Uterus (tissue), 4 donors: ENCODE measurements around the gene TLN1. TPM values are rescaled to one million over a fixed set of nuclear protein-coding genes. Genes with fewer than 3 reads are reported as not detected.

ENCODE experiments used
- DNase-seq, 2 donors: peaks; one replicate each; pipeline ENCODE4 v3.0.0-alpha.2; 2019 to 2020
- H3K27ac ChIP-seq, 2 donors: fragments of 200-600 bp; sonication (generic); 1 replicate in 1 of 2; 2 replicates in 1 of 2; pipeline ENCODE4 v1.5.1; 2016 to 2018
- H3K27me3 ChIP-seq, 2 donors: fragments of 200-600 bp; sonication (generic); one replicate each; pipeline ENCODE4 v1.5.1; 2018 to 2019; ENCODE audit warnings: control low read depth in 1 of 2
- H3K36me3 ChIP-seq, 2 donors: fragments of 200-600 bp; sonication (generic); one replicate each; pipeline ENCODE4 v1.5.1; 2019; ENCODE audit warnings: control low read depth in 1 of 2
- H3K4me1 ChIP-seq, 2 donors: fragments of 200-600 bp; sonication (generic); one replicate each; pipeline ENCODE4 v1.5.1; 2018 to 2019; ENCODE audit warnings: control low read depth in 1 of 2
- H3K4me3 ChIP-seq, 2 donors: fragments of 200-600 bp; sonication (generic); 1 replicate in 1 of 2; 2 replicates in 1 of 2; pipeline ENCODE4 v1.5.1; 2018 to 2019; ENCODE audit warnings: mild to moderate bottlenecking in 1 of 2
- H3K9me3 ChIP-seq, 2 donors: fragments of 200-600 bp; sonication (generic); one replicate each; pipeline ENCODE4 v1.5.1; 2019; ENCODE audit warnings: control low read depth in 1 of 2
- CTCF ChIP-seq, 4 experiments: fragments of 200-600 bp in 2 of 4; fragments of 450-650 bp in 2 of 4; sonication (generic) in 2 of 4; IDR thresholded peaks; one replicate each; pipeline ENCODE4 v1.5.1; 2016 to 2019; ENCODE audit warnings: antibody characterized with exemption in 4 of 4, mild to moderate bottlenecking in 2 of 4, moderate library complexity in 1 of 4
- POLR2A ChIP-seq, 2 donors: fragments of 450-650 bp; IDR thresholded peaks; one replicate each; pipeline ENCODE4 v1.6.1; 2016; ENCODE audit warnings: antibody characterized with exemption in 2 of 2, mild to moderate bottlenecking in 1 of 2, moderate library complexity in 1 of 2
- intact Hi-C: fragments of 100-400 bp; cut with DNase I; formaldehyde crosslinking; loops from one replicate; pipeline ENCODE4 v1.15.1; 2023; ENCODE audit warnings: low total_unique reads
- total RNA-seq, 4 donors: library from RNA; depleted of rRNA in 3 of 4; stranded (reverse); fragments of >200 nt in 3 of 4; gene quantifications; one replicate each; pipeline versions ENCODE4 v1.1.0 to v1.2.4, GENCODE V29; 2014 to 2023
- donor health status: DM: yes; HTN: yes; CAD: no.

TLN1 gene
- total RNA-seq, 4 donors from 2014 or later: 202 to 540 (median 281) TPM

GRCh38 chr9:35669331-35670145, 62.5 kb downstream of the TLN1 start:
- intact Hi-C loops: no loop called here
- H3K36me3 ChIP-seq: no peaks in the 10 kb centered on the region
- no peaks in the 10 kb centered on the region for H3K27me3 ChIP-seq
- no peak for DNase-seq
- H3K9me3 ChIP-seq: no peaks in the 10 kb centered on the region
- no peaks in the 10 kb centered on the region for H3K4me1 ChIP-seq
- H3K4me3 ChIP-seq: no peak overlapping the region
- TF ChIP-seq POLR2A (IDR thresholded peaks at IDR 0.05): no peak
- TF ChIP-seq CTCF (IDR thresholded peaks at IDR 0.05): no peak
- H3K27ac ChIP-seq: no peak overlapping the region

- Histone ChIP-seq H3K4me3 (no peak overlapping the region), H3K4me1 (no peaks in the 10 kb centered on the region), H3K36me3 (no peaks in the 10 kb centered on the region), H3K27ac (no peak overlapping the region), H3K27me3 (no peaks in the 10 kb centered on the region), H3K9me3 (no peaks in the 10 kb centered on the region)
- no peak for DNase-seq
- TF ChIP-seq POLR2A (IDR thresholded peaks at IDR 0.05) (no peak), CTCF (IDR thresholded peaks at IDR 0.05) (no peak)
- intact Hi-C loops: no loop called here
Observed at GRCh38 chr9:35667939-35668338, 64.1 kb downstream of the TLN1 start.

- H3K36me3 ChIP-seq: no peaks in the 10 kb centered on the region
- no peak overlapping the region for H3K27ac ChIP-seq
- H3K4me3 ChIP-seq: no peak overlapping the region
- no peaks in the 10 kb centered on the region for H3K9me3 ChIP-seq
- H3K4me1 ChIP-seq: no peaks in the 10 kb centered on the region
- H3K27me3 ChIP-seq: no peaks in the 10 kb centered on the region
- intact Hi-C loops: no loop called here
- no peak for TF ChIP-seq CTCF (IDR thresholded peaks at IDR 0.05)
- no peak for TF ChIP-seq POLR2A (IDR thresholded peaks at IDR 0.05)
- DNase-seq: no peak
Observed at GRCh38 chr9:35666549-35666948, 65.4 kb downstream of the TLN1 start.

GRCh38 chr9:35666045-35666444, 66.0 kb downstream of the TLN1 start:
- Histone ChIP-seq H3K4me1 (peaks cover 0 to 2% of the 10 kb centered on the region in 2 donors), H3K36me3 (no peaks in the 10 kb centered on the region), H3K4me3 (no peak overlapping the region), H3K27me3 (no peaks in the 10 kb centered on the region), H3K27ac (peak overlapping the region in 1 of 2 donors; percentile 63), H3K9me3 (no peaks in the 10 kb centered on the region)
- DNase-seq: peak in 1 of 2 donors; percentile 26
- TF ChIP-seq CTCF (IDR thresholded peaks at IDR 0.05): no peak
- intact Hi-C loops: no loop called here

- H3K36me3 ChIP-seq: no peaks in the 10 kb centered on the region
- intact Hi-C loops: no loop called here
- peak overlapping the region; percentile 36 to 52 for H3K4me3 ChIP-seq
- peak in 1 of 2 donors; percentile 47 for DNase-seq
- H3K9me3 ChIP-seq: no peaks in the 10 kb centered on the region
- H3K4me1 ChIP-seq: peaks cover 0 to 6% of the 10 kb centered on the region in 2 donors
- H3K27me3 ChIP-seq: no peaks in the 10 kb centered on the region
- peak overlapping the region; percentile 63 to 79 for H3K27ac ChIP-seq
- TF ChIP-seq POLR2A (IDR thresholded peaks at IDR 0.05): no peak
- no peak for TF ChIP-seq CTCF (IDR thresholded peaks at IDR 0.05)
Observed at GRCh38 chr9:35665471-35665818, 66.5 kb downstream of the TLN1 start.
